GM12873 (cell line): ENCODE results near the gene OR3A1.

Experiments
- TF ChIP-seq, protein P1 (sequence below): IDR thresholded peaks from 2 replicates; pipeline ENCODE4 v1.5.1; 2012; ENCODE audit warnings: low read depth, mild to moderate bottlenecking, moderate library complexity, low read length, control low read depth; ENCODE audit not compliant: insufficient read depth; ENCODE audit errors: missing control alignments

OR3A1 gene, protein sequence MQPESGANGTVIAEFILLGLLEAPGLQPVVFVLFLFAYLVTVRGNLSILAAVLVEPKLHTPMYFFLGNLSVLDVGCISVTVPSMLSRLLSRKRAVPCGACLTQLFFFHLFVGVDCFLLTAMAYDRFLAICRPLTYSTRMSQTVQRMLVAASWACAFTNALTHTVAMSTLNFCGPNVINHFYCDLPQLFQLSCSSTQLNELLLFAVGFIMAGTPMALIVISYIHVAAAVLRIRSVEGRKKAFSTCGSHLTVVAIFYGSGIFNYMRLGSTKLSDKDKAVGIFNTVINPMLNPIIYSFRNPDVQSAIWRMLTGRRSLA

DNA sequence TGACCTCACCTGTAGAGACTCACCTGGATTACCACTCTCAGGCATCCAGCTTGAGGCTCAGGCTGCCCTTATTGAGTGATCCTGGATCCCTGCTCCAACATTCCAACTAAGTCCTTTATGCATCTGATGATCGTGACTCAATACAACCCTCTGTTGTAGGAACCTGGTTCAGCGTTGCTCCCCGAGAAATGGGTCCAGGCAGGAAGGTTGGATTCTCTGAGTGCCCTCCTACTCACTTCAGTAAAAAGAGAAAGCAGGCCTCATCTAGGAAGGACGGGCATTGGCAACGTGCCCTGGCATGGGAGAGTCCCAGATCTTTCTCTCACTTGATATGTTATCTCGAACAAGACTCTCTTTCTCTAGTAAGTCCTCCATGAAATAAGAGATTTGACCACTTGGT lies at the start of gene OR3A1:
TSS of gene OR3A1 (minus strand) at position 101 of the 400 bp plus-strand sequence. CDS start 5,778 bp downstream, outside the sequence.
- TF ChIP-seq, protein P1, sequence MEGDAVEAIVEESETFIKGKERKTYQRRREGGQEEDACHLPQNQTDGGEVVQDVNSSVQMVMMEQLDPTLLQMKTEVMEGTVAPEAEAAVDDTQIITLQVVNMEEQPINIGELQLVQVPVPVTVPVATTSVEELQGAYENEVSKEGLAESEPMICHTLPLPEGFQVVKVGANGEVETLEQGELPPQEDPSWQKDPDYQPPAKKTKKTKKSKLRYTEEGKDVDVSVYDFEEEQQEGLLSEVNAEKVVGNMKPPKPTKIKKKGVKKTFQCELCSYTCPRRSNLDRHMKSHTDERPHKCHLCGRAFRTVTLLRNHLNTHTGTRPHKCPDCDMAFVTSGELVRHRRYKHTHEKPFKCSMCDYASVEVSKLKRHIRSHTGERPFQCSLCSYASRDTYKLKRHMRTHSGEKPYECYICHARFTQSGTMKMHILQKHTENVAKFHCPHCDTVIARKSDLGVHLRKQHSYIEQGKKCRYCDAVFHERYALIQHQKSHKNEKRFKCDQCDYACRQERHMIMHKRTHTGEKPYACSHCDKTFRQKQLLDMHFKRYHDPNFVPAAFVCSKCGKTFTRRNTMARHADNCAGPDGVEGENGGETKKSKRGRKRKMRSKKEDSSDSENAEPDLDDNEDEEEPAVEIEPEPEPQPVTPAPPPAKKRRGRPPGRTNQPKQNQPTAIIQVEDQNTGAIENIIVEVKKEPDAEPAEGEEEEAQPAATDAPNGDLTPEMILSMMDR: no peak

DNA sequence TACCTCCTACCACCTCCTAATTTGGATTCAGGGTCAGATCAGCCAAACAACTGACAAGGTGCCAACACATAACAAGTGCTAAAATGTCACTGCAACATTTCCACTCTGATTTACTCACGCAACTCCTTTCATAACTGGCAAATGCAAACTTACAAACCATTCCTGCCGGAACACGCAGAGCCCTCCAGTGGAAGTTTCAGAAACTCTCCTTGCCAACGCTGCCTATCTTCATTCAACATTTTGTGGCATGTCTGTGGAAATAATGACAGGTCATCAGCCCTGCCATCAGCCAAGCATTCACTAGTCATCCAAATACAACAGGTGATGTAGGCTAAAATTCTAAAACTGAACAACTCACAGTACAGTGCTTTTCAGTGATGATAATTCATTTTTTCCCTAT lies 37.7 kb upstream of the OR3A1 start:
- TF ChIP-seq, protein P1: no peak

DNA sequence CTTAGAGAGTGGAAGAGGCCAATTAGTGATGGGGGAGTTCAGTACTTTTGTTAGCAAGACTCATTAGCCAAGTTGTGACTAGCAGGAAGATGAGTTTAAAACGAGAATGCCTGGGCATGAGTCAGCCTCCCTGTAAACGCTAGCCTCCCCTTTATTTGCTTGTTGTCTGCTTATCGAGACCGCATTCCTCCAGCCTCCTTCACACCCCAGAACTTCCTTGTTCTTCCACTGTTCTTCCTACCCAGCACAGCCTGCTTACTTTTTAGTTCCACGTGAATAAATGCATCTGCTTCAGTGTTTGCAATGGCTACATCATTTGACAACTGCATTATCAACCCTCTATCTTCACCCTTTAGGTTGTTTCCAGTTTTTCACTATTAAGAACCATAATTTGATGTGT lies 20.2 kb upstream of the OR3A1 start:
- TF ChIP-seq, protein P1: no peak

DNA sequence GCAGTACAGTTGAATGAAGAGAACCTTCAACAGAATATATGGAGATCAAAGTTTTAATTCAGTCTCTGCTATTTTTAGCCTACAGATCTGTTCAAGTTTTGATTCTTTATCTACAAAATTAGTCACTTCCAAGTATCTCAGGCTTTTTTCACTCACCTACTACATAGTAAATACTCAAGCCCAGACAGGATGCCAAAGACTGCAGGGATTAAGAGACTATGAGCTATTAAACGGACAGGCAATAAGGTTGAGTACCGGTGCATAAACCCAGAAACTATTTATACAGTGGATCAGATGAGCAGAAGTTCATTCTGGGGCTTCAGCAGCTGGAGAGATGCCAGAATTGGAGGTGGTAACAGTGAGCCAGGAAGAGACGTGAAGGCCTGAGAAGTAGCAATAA lies 18.7 kb upstream of the OR3A1 start:
- TF ChIP-seq, protein P1: no peak

DNA sequence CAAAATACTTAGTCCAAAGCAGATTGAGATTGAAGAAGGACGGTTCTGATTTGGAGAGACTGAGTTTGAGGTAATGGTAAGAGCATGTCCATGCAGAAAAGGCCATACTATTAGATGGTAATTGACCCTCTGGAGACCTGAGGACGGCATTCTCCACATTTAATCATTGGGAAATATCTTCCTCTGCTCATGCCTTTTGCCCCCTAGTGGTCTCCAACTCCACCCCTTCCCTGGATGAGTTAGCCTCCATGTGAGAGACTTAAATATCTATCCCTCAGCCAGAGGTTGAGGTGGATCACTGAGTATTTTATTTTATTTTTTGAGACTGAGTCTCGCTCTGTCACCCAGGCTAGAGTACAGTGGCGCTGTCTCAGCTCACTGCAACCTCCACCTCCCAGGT lies 10.4 kb upstream of the OR3A1 start:
- TF ChIP-seq, protein P1: no peak

DNA sequence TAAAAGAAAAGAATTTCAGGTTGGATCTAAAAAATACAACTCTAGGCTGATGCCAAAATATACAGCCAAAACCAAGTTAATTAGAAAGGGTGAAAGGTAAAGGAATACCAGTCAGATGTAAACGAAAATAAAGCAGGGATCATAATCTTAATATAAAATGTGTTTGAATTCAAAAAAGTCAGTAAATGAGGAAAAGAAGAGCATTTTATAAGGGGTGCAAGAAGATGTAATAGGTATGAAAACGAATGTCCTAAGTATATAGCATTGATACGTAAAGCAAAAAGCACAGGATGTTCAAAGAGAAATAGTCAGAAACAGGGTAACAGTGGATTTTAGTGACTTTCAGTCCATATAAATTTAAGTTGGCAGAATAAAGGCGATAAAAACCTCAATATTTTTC lies 2.5 kb downstream of the OR3A1 start:
- TF ChIP-seq, protein P1: no peak

DNA sequence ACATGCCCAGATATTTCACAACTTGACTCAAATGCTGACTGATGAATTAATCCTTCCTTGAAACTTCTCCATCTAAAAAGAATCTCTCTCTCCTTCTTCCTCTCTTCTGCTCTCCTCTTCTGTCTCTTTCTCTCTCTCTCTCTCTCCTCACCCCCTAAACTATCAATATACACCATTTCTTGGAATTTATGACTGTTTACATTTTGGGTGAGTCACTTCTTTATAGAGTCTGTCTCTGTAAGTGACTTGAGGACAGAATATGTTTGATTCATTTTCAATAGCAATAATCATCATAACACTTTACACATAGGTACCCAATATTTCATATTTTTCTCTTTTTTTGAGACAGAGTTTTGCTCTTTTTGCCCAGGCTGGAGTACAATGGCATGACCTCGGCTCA lies 15.3 kb downstream of the OR3A1 start:
- TF ChIP-seq, protein P1: no peak

DNA sequence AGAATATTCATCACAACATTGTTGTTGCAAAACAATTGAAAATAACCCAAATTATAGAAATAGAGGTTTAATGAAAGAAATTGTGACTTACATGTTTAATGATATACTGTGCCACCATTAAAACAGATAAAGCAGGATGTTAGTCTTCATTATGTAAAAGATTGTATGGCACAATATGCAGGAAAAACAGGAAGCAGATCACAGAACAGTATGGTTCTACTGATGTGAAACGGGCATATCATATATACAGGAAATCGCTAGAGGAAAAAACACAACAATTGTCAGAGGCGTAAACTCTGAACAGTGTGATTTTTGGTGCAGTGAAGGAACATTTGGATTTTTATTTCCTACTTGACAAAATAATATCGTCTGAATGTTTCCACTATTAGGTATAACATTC lies 22.0 kb downstream of the OR3A1 start:
- TF ChIP-seq, protein P1: no peak
